CD4-positive, alpha-beta T cell treated with Interleukin-15 for 4 hours (primary cell): Measurements from ENCODE around the gene SLX4.

Experiments used
- DNase-seq: peaks from one replicate; pipeline ENCODE4 v3.0.0-alpha.2; 2020; ENCODE audit warnings: low spot score

The SLX4 gene

DNA sequence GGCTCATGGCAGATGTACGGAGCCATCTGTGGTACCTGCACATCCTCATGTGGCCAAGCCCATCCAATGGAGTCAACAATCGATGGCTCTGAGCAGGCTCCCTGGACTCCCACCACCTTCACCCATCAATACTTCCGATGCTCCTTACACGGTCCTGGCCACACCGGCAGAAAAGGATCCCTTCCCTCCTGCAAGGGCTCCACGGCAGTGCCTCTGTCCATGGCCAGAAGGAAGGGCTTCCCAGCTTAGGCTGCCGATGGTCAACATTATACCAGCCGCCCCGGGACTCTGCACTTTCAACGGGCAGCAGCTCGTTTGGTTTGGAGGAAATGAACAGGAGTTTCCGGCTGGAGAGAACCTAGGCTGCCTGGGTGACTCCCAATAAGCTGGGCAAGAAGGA, 13.2 kb downstream of the SLX4 start:
- no peak for DNase-seq

DNA sequence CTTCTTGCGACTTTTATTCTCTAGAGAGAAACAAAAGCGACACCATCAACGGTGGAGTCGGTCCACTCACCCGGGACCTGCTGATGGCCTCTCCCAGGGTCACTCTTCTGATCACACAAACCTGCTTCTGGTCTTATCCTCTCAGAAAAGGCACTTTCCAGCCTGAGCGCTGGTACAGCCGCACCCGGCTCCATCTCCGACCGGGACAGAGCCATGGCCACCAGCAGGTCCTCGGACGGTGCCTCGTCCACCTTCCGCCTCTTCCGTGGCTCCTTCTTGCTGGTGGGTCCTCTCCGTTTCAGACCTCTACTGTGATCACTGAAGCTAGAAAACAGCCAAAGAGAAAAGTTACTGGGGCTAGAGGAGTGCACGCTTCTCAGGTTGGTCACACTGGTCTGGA, 13.7 kb downstream of the SLX4 start:
- no peak for DNase-seq

DNA sequence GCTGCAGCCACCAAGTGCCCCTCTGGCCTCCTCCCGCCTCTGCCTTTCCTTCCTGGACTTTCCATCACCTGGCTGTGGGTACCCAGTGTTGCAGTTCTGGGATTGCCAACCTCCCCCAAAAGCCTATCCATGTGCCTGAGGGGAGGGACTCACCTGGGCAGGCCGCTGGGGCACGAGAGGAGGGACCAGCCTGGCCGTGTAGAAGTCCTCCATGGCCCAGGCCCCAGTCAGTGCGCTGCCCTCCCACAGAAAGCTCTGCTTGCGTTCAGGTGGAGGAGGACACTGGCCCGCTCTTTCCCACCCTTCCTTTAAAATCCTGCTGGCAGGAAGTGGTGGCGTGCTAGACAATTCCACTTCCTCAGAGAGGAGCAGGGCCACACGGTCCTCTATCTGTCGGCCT, 14.2 kb downstream of the SLX4 start:
- no peak for DNase-seq

DNA sequence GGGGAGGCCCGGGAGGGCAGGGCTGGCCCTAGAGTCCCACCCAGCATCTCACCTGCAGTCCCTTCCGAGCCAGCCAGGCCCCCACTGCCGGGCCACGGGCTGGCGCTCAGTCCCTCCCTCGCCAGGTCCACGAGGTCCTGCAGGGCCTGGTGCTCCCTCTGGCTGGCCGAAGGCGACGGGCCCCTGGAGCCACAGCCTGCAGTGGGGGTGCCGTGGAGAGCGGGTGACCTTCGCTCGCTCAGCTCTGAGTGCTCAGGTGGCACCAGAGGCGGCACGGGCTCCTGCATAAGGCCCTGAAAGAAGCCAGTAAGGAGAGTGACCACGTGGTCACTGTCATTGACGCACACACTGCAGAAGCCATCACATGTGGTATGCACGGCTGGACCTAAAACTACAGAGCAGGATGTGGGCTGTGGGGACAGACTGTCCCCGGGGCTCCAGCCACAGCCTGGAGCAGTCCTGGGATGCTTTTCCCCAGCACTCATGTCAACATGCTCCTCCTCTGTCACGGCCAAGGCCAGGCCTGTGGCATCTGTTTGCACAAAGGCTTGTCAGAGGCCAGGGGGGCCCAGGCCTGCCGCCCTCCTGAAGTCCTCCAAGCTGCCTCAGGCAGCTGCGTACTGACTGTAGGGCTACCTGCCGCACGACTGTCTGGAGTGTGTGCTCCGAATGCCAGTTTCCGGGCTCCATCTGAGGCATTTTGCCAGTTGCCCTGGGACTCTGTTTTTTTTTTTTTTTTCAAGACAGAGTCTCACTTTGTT, 15.1 kb downstream of the SLX4 start:
- no peak for DNase-seq

DNA sequence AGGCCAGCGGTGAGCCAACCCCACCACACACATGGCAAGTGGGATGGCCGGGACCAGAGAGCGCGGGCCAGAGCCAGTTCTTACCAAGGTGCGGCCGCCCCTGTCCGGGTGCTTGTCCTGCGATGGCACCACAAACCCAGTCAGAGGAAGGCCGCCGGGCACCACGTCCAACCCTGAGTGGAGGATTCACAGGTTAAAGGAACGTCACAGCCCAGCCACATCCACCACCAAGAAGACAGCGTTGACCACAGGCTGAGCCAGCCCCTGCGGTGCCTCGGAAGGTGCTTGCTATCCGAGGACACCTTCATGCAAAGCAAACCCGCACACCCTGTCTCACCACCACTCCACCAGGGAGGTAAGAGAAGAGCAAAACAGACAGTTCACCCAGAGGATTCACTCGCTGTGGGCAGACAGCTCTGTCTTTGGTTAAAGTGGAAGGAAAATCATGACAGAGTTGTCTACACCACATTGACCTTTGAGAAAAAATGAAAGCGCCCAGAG, 15.8 kb downstream of the SLX4 start:
- no peak for DNase-seq

DNA sequence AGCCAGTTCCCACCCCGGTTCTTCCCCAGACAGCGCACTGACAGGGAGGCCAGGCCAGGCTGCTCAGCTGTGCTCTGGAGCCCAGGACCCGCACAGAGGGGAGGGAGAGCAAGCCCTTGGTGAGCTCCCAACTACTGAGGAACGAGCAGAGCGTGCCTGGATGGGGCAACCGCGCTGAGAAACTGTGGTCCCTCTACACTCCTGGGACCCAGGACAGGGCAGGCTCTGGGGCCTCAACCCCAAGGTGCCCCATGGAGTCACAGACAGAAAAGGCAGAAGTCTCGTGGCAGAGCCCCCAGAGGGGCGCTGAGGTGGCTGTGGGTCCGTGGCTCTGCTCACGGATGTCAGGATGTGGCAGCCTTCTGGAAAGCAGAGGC, 16.3 kb downstream of the SLX4 start:
- DNase-seq, result no peak

DNA sequence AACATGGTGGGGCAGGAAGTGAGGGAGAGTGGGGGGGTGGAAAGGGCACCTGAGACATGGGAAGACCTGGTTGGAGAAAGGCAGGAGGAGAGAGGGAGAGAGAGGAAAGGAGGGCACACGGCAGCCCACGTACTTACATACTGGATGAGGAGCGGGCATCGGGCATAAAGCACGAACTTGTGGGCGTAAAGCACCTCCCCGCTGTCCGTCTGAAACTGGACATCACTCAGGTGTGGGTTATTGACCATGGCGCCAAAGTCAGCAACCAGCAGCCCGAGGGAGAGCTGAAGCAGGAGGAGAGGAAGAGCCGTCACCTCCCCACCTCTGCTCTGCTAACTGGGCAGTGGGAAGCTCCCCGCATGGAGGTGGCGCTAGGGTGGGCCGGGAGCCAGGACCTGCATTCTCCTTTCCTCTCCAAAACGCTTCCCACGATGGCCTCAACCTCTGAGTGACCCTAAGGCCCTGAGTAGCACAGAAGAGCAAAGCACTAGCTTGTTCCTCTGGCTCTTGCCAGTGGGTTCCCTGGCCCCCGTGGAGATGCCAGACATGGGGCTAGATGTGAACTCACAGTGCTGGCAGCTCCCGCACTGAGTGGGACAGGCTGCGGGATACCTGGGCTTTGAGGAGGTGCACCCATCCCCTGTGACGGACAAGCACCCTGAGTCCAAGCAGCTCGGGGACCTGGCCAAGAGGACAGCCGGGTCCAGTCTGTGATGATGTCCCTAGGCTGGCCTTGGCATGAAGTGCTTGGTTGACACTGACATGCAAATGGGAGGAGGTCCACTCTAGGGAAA, 16.9 kb downstream of the SLX4 start:
- no peak for DNase-seq

DNA sequence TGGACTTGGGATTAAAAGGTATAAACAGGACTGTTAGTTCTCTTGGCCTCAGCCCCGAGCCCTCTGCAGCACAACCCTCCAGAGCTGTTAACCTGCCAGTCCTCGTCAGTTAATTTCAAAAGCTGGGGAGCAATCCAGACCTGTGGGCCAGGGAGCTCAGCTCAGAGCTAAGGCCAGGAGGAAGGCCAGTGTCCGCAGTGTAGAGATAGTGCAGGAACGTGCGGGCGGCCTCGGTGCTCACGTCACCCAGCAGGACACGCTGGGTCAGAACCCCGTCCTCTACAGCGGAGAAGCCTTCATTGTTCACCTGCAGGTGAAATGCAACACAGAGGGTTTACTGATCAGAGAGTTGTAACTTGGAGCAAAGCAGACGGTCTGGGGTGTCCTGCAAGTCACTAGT, 18.8 kb downstream of the SLX4 start:
- no peak for DNase-seq

DNA sequence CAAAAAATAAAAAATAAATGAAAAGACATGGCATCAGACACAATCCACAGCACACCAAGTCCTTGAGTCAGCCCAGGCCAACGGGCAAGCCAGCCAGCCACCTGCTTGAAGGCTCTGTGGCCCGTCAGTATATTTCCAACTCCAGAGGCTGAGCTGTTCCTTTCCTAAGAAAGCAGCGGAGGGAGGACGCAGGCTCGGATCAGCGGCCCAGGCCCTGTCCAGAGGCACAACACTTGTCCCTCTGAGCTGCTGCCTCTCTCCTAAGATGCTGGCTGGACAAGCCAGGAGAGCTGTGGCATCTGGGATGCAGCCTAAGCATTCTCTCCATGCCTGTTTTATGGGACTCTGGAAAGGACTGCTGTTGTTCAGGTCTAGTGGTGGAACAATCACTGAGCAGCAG, 19.4 kb downstream of the SLX4 start:
- no peak for DNase-seq

DNA sequence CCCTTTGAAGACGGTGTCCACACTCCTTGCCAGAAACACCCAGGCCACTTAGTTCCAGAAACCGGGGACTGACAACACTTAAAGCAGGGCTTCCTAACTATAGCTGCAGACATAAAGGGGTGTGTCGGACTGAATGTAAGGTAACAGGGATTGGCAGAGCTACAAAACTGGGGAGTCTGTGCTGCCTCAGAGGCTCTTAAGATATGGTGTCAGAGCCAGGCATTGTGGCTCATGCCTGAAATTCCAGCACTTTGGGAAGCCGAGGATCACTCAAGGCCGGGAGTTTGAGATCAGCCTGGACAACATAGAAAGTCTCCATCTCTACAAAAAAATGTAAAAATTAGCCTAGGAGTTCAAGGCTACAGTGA, 20.0 kb downstream of the SLX4 start:
- DNase-seq, result no peak

DNA sequence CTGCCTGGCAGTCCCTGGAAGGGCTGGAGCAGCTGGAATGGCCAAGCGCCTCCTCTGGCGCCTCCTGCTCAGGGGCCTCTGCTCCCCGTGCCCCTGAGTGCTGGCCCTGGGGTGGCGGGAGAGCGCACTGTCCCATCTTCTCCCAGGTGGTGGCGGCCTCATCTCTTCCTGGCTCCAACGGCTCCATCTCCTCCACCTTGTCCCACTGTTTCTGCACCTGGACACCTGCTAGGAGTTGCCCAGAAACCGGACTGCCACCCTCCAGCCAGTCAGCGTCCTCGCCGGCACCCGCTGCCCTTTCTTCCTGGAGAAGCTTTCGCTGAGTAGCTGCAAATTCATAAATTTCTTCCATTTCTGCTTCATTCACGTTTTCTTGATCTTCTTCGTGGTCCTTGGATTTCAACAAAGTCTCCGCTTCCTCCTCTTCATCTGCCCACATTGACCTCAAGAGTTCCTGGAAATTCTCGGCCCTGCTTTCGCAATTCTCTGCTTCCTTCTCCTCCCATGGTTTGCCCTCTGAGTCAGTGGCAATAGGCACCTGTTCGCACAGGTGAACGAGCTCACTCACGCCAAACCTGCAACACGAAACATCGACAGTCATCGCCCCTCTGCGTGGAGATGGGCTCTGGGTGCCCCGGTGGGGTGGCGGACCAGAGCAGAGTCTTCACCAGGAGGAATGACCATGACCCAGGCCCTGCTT, 20.5 kb downstream of the SLX4 start:
- no peak for DNase-seq

DNA sequence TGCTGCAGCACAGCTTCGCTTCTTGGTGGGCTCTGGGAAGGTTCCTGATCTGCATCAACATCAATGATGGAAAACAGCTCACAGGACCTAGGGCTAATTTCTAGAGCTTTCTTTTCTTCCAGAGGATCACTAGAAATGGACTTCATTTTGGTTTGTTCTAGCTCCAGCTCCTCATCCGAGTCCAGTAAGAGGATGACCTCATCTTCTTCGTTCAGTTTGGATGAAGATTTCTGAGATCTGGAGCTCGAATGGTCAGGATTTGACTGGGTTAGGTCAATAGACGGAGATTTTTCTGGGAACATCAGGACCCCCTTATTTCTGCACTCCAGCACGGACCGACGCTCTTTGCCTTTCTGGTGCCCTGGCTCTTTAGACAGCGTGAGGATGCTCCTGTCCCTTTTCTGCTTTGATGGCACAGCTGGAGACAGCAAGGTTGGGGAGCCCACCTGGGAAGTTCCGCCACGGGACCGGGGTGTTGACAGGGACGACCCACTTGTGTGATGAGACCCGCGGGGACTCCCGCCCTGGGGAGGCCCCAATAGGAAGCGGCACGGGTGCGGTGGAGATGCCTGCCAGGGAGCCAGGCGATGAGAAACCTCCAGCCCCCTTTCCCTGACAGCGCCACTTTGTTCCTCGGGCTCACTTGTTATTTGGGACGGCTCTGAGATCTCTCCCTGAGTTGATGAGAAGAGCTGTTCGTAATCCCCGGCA, 21.3 kb downstream of the SLX4 start:
- DNase-seq, result no peak

DNA sequence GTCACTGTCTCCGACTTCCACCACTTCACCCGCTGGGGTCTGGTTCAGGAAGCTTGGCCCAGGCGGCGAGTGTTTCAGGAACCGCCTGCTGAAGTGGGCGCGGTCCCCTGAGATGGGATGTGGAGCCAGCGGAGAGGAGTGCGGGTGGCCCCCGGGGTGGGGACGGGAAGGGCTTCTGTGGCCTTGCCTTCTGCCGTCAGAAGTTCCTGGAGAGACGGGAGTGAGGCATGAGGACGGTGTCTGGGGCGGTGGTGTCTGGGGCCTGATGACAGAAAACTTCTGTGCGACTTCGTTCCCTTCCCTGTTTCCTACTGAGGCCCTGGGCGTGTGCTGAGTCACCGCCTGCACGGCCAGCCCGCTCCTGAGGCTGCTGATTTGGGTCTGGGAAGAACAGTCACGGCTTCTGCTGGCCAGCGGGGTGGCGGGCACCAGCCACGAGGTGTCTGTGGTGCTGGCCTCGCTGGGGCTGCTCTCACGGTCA, 21.9 kb downstream of the SLX4 start:
- no peak for DNase-seq

DNA sequence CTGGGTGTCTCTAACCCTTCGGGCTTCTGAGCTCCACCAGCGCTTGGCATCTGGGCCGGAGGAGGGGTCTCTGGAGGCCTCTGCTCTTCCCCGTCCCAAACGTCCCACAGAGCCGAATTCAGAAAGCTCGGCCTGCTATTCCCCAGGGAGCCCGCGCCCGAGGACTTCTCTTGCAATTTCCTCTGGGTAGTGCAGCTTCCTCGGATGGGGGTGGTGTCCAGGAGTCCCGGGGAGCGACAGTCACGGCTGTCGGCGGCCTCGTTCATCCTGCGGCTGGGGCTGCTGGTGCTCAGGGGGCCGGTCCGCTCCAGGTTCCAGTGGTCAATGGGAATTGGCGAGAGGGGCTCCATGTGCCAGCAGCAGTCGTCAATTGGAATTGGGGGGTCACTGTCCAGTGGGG, 22.4 kb downstream of the SLX4 start:
- DNase-seq, result no peak

DNA sequence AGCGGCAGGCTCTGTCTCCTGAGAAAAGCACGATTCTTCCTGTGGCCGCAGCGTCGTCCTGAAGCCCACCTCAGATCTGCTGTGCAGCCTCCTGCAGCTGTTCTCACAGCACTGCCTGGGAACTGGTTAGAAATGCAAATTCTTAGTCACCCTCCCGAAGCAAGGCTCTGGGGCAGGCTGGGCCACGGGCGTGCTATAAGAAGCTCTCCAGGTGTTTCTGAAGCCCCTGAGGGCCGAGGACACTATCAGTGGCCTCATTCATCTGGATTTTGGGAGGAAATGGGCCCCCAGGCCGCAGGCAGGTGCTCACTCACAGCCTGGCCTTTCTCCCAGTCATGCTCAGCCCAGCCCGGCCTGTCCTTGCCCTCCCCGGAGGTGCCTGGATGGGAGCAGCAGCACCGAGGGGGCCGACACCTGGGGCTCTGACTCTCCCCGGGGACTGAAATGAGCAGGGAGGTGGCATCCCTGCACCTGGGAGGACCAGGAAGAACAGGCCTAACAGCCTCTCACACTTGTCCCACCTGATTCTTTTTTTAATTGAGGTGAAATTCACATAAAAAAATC, 23.8 kb downstream of the SLX4 start:
- DNase-seq, result no peak

DNA sequence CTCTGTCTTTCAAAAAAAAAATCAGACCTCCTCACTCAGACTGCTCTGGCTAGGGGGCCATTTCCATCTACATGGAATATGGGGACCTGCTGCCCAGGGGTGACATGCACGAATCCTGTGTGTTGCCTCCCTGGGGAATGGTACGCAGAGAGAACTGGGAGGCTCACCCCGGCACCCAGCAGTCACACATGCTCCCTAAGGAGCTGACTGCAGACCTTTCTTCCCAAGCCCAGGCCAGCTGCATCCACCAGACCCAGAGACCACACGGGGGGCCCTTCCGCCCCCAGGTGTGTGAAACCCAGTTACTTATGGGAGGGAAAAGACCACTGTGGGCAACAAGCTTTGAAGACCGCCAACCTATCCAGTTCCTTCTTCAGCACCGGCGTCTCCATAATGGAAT, 27.0 kb downstream of the SLX4 start:
- no peak for DNase-seq

DNA sequence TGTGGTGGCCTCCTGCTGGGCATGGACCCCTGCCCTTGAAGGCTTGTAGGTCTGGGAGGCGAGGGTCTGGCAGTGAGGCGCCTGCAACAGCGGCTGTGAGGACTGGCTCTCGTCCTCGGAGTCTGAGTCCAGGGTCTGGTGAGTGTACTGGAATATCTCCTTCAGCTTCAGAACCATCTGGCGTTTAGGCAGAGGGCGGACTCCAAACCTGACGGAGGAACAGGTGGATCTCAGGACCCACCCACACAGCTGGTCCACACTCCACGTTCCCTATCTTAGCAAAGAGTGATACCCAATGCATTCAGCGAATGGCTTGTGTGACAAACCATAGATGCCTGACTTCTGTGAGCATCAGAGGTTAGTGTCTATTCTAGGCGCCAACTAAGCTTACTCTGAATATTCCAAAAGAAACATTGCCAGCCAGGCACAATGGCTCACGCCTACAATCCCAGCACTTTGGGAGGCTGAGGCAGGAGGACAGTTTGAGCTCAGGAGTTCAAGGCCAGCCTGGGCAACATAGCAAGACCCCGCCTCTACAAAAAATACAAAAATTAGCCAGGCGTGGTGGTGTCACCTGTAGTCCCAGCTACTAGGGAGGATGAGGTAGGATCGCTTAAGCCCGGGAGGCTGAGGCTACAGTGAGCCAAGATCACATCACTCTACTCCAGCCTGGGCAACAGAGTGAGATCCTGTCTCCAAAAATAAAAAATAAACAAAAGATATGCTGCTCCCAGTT, 27.9 kb downstream of the SLX4 start:
- DNase-seq, result no peak

DNA sequence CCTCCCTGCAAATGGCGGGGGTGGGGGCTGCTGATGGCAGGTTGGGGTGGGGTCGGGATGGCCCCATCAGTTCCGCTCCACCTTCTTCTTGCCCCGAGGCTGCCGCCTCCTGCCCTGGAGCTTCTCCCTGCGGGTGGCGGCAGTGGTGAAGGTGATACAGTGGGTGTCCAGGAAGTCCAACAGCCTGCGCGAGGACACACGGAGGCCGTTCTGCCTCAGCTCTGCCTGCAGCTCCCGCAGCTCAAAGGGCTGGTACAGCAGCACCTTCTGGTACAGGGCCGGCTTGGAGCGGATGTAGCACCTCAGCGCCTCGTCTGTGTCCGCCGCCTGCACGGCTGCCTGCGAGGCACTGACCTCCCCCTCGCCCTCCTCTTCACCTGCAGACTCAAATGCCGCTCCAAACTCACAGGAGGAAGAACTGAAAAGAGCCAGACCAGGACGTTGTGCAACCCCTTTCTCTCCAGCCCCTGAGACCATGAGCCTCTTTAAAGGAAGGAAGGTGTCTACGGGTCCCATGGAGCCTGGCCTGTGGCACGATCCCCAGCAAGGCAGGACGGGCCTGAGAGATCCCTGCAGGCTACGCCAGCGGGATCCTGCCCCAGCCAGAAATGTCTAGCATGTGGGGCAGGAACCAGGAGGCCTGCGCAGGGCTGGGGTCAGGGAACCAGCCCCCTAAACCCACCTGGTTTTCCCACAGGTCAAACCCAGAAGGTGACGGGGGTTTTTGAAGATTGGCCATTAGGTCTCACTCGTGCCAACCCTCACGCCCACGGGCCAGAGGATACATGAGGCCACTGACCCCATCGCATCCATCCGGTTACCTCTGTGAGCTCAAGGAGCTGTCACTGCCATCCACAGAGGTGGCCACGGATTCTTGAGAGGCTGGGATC, 28.9 kb downstream of the SLX4 start:
- no peak for DNase-seq

DNA sequence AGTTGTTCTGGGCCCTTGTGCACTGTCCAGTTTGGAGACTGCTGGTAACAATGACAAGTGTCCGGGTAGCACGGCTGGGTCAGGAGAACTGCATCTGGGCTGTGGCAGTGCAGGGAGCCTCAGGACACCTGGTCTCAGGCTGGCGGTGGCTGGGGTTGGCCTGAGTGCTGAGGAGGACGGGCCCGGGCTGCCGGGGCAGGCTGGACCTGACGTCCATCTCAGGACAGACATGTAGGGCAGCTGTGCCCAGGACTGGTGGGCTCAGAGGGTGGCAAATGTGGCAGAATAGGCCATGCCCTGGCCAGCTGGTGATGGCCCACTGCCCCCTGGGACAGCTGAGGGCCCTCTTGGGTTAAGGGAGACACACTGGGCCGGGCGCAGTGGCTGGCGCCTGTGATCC, 30.0 kb downstream of the SLX4 start:
- no peak for DNase-seq

DNA sequence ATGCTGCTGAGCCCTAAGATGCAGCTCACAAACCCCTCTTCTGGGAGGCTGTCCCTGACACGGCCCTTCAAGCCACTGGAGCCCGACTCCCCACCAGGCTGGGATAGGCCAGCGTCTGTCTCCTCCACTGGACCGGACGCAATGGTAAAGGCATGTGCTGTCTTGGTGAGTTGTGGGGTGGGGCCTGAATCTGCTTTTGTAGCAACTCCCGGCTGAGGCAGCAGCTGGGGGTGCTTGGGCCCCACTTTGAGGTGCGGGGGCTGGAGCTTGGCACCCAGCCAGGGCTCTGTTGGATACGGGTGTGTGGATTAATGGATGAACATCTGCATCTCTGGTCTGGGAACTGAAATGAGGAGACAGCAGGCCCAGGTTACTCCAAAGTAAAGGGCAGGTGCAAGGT, 30.7 kb downstream of the SLX4 start:
- DNase-seq, result no peak
